DMS79 treated with DMSO at 0.1 percent for 48 hours (cell line): ENCODE results near the gene TRIM27.
"Not testable (repeated sequence)": the region's sequence is repeated elsewhere in the genome, so short reads cannot be mapped to it uniquely, and the experiment has no call there.

Experiments
- DNase-seq: peaks from one replicate; lab custom pipeline; 2025; lab: John Stamatoyannopoulos, UW

The TRIM27 gene

DNA sequence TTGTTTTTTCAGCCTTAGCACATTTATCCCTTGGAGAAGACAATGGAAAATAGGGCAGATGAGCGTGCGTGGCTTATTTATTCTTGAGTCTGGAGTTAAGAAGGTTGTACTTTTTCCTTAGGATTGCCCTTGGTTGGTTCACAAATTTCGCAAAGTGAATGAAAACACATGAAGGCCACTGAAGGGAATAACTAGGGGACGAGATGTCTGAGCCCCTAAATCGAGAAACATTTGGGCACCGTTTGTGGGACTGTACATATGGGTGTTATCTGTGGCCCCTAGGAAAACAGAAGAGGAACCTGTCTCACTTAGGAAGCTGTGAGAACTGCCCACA, 19.4 kb upstream of the TRIM27 start:
- no peak for DNase-seq

DNA sequence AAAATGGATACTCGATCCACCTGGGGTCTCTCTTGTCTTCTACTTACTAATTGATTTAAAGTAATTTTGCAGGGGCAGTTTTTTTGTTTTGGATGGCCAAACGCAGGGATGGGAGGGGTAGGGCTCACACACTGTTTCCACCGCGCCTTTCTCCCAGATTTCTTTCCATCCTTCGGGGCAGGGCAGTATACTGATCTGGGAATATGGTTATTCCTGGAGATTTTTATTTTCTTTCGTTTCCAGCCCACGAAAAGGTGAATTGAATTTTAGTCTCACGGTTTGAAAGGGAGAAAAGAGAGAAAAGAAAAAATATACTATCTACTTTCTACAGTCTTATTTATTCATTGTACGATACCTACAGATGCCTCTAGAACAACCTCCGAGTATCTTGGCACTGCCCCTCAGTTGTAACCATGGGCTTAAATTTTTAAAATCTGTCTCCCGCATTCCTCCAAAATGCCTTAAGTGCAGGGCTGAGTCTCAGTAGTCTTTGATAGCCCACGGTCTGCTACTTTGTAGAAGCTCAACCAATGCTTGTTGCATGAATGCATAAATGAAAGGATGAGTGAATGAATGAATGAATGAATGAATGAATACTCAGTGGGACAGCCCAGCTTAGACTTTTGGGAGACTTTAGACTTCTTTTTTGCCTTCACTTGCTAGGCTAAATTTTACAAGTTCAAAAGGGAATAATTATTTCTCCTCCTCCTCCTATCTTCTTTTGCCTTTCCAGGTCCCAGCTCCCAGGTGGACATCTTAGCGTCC, 18.1 kb upstream of the TRIM27 start:
- DNase-seq = no peak

DNA sequence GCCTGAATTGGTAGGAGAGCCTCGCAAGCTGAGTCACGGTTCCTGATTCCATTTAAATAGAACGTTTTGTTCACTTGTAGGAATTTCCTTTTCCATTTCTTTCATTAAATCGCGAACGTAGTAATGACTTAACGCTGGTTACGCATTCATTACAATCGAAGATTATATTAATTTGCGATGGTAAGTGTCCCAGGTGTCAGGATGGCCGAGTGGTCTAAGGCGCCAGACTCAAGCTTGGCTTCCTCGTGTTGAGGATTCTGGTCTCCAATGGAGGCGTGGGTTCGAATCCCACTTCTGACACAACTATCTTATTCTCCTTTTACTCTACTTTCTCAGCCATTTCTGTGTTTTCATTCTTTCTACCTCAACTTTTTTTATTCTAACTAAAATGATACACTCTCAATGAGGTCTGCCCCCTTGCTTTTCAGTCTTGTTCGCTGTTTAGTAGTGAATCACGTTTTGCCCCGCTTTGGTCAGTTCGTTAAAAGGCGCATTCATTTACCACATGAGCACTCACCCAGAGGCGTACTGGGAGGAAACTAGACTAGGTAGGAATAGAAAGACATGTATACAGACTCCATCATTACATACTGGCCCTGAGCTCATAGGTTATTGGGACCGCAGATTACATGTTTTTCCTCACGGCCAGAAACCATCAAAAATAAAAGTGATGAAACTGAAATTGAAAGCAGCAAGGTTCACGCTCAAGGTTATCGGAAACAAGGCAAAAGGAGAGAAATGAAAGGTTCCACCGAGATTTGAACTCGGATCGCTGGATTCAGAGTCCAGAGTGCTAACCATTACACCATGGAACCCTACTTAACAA, 17.3 kb upstream of the TRIM27 start:
- DNase-seq = peak; percentile 80

DNA sequence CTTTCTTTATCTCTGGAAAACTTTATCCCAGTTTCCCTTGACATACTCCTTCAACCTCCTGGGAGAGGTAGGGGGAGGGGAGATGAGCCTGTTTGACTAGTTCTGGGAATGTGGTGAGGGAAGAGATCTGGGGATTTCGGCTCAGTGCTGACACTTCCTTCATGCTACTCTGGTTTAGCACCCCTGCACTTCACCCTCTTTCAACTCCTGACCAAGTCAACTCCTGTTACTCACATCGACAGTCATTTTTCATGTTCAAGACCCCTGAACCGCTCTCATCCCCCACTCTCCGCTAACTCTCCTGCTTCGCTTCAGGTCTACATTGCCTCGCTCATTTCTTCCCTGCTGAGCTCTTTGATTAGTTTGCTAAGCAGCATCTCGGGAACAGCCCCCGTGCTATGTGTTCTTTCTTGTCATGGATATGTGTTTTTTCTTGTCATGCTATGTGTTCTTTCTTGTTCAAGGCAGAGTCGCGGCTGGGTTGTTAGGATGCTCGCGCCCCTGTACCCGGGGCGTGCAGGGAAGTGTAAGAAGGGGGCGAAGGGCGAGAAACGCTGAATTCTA, 16.6 kb upstream of the TRIM27 start:
- DNase-seq = peak; percentile 66

DNA sequence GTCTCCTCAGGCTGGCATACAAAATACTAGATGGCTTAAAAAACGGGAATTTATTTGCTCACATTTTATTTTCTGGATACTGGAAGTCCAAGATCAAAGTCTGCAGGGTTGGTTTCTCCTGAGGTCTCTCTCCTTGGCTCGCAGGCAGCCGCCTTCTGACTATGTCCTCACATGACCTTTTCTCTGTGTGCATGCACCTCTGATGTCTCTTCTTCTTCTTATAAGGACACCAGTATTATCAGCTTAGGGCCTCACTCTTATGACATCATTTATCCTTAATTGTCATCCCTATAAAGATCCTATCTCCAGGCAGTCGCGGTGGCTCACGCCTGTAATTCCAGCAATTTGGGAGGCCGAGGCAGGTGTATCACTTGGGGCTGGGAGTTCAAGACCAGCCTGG, 9.3 kb upstream of the TRIM27 start:
- DNase-seq = no peak

DNA sequence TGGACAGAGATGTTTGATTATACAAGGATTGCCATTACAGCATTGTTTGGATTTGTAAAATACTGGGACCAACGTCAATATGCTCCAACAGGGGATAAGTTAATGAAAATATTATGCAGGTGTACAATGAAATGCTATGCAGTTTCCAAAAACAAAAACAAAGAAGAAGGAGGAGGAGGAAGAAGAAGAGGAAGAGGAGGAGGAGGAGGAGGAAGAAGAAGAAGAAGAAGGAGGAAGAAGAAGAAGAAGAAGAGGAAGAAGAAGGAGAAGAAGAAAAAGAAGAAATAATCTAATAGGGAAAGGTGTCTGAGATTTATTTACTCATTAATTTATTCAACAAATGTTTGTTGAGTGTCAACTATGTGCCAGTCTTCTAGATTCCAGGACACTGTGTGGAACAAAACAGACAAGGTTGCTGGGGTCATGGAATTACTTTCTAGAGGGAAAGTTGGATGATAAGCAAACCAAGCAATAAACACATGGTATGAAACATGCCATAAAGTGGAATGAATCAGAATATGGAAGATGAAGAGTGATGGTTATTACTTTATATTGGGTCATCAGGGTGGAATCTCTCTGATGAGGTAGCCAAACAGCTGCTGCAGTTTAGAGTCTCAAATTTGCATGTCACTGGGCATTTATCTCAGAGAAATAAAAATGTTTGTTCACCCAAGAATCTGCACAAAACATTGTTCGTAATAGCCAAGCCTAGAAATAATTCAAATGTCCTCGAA, 6.3 kb upstream of the TRIM27 start:
- DNase-seq = no peak

DNA sequence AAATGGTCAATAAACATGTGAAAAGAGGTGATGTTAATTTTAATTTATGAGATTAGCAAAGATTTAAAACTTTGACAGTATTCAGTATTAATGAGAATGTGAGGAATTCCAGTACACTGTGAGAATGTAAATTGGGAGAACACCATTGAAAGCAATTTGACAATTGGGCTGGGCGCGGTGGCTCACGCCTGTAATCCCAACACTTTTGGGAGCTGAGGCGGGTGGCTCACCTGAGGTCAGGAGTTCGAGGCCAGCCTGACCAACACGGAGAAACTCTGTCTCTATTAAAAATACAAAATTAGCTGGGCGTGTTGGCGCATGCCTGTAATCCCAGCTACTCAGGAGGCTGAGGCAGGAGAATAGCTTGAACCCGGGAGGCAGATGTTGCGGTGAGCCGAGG, 5.6 kb upstream of the TRIM27 start:
- DNase-seq = not testable (repeated sequence)

DNA sequence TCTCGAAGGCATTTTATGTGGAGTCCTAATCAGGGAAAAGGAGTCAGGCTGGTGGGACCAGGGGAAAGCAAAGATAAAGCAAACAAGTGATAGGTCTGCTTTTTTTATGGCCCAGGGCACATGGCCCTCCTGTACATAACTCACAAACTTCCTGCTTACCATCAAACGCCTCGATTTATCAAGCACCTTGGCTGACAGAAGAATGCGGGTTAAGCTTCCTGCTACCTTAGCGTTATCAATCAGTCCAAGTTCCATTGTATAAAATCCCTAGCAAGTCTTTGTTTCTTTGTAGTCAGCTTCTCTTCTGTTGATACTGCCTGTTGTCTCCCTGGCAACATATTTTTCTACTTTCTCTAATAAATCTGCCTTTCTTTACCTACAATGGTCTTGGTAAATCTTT, 4.1 kb upstream of the TRIM27 start:
- DNase-seq = no peak

DNA sequence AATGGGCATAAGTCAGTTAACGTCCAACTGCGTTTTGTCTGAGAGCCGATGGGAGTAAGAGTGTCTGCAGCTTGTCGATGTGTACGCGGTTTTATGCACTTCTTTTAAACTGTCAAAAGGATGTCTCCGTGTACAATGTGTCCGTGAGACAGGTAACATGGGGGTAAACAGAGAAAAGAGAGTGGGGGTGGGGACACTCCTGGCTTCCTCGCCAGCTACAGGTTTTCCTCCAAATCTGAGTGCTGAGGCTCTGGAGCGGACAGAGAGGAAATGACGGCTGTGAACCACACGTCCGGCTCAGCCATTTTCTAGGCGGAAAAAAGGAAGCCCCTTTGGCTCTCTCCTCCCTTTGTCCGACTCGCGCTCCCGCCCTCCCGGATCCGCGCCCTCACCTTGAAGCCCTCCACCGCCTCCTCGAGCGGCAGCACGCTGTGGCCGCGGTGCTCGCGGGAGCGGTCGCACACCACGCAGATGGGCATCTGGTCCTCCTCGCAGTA, 916 bp downstream of the TRIM27 start:
- DNase-seq = peak; percentile 54

DNA sequence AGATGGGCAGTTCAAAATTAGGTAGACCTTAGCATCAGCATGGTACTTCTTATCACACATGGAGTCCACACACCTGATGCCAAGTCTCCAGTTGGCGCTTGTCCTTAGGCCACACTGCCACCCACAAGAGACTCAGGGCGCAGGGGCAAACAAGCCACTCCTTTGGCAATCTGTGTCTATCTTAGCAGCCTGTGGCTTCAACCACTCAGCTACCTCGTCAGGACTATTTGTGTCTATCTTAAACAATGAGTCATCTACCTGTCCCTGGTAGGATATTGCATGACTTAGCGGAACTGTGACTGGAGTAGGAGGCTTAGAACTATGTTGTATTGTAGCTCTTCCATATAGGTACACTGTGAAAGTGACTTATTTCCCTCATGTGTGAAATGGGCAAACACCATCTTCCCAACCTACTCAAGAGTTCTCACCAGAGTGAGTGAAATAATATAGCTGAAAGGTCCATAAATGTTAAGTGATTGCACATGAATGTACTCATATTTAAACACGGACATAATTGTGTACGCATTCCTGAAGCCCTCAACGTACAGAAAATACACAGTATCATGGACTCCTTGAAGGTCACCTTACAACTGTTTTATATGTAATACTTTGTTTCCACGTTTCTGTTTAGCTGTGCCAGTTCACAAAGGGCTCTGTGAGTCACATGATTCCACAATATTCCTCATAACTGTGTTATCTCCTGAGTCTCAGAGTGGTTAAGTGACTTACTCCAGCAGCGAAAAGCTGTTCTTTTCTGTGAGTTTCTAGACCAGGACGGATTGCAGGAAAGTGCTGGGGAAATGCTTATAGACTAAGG, 1.6 kb downstream of the TRIM27 start:
- DNase-seq = no peak

DNA sequence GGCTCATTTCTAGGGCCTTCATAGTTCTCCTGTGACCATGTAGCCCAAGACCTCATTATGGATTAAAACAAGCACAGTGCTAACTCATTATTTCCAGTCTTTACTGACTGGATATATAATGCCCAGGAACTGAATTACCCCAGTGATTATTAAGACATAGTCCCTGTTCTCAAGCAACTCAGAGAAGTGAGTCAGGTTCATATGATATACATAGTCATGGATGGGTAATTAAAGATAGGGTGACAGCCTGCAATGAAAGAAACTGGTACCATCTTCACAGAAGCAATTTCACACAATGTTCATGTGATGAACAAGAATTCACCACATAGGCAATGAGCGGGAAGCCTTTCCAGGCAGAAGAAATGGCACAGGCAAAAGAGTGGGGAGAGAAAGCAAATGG, 3.5 kb downstream of the TRIM27 start:
- DNase-seq = no peak

DNA sequence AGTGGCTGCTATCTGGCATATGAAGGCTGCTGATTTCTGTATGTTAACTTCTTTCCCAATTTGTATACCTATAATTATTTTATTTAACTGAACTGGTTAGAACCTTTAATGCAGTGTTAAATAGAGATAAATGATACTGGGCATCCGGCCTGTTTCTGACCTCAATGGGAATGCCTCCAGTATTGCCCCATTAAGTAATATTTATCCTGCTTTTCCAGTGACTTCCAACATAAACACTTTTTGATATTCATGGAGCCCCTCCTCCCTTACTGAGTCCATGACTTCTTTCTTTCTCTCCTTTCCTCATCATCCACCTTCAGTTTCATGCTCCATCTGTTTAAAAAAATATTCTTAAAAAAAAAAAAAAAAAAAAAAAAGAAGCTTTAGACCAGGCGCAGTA, 8.8 kb downstream of the TRIM27 start:
- no peak for DNase-seq

DNA sequence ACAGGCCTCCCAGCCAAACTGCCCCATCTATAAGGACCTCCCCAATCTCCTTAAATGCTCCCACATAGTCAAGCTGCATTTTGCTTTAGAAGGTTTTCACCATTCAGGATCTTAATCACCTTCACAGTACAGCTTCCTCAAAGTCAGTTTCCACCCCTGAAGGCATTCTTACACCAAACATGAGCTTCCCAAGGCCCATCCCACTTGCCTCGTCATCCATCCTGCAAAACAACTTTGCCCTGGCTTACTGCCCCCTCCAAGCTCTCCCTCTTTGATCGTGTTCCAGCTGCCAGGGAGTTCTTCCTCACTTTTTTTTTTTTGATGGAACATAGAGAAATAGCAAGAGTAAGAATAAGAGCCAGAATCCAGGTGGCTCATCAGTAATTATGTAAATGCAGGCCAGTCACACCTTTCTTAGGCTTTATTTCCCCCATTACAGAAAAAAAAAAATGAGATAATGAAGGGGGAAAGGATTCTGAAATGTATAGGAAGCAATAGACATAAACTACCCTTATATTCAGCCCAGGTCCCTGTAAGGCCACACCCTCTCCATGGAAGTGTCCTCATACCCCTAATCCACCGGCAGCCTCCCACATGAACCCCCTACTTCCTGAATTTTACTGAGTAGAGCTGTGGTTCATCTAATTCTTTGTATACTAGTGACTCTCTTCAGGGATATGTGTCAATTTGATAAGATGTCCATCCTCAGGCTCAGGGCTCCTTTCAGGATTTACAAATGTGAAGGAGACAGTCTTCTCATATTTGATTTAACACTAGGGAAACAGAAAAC, 12.7 kb downstream of the TRIM27 start:
- DNase-seq = no peak

DNA sequence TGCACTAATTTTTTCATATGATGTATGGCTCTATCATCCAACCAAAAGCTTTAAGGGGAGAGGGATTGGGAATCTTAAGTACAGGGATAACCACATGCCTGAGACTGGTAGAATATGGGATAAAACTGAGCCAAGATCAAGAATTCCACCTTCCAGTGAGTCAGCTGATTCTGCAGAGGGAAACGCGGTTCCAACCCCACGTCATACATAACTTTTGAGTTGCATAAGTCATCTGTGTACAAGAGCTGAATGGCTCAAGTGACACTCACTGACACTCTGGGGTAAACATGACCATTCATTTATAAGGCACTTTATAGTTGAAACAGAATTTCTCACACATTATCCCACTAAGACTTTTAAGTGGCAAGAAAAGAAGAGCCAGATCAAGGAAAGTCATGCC, 16.4 kb downstream of the TRIM27 start:
- DNase-seq = no peak

DNA sequence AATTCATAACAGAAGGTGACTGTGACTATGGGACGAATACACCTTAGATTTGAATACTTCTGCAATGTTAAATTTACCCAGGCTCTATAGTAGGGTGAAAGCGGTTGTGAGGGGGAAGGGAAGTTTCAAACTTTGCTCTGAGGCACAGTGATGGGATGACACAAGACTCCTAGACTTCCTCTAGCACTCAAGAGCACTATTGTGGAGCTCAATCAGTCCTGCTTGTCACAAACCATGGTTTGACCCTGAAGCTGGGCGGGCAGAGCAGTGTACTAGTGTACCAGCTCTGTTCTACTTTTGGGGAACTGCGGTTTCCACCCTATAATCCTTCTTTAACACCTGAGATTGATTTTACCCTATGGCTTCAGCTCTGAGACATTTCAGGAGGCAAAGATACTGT, 17.1 kb downstream of the TRIM27 start:
- no peak for DNase-seq

DNA sequence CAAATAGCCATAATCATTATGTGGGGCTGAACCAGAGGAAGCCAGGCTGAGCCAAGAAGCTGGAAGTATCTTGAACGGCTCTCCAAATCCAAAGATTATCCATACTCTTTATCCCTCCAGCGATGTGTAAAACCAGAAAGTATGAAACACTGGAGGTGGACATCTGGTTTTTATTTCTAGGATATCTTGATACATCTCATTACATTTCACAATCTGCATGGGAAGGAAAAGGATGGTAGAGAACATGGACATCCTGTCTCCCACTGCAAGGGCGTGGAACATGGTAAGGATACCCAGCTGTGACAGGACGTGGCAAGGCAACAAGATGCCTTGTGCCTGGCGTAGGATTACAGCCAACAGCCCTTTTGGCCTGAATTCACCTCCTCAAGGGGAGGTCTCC, 20.1 kb downstream of the TRIM27 start:
- DNase-seq = no peak

DNA sequence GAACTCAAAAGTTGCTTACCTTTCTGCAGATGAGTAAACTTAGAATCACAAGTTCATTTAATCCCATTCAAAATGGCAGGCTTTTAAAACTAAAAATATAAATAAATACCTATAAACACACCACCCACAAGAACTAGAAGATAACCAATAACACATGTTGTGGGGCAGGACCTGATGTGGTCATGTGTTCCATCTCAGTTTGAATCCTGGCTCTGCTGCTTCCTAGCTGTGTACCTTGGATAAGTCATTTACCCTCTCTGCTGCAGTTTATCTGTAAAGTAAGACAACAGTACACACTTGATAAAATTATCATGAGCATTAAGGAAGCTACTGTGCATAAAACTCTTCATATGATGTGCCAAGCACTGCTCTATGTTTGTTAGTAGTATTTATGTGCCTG, 22.0 kb downstream of the TRIM27 start:
- DNase-seq = no peak

DNA sequence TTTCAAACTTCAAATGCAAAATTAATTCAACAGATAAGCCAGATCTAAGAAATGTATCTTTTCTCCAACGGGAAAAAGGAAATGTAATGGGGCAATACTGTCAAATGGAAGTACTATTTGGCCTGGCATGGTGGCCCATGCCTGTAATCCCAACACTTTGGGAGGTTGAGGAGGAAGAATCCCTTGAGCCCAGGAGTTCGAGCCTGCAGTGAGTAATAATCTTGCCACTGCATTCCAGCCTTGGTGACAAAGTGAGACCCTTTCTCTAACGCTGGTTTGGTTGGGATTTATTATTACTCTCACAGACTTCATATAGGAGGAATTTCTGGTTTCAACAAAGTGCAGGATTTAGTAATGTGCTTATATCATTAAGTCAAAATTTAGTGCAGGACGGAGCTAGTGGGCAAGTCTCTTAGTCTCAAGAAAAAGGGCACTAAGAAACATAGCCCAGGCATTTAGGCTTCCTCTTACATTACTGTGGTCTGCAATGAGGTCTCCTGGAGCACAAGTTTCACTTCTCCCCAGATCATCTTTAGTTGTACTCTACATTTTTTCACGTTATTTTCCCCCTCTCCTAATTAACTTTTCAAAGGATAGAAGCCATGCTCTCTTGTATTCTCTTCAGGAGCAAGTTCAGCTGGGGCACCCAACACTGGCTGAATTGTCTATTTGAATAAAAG, 23.1 kb downstream of the TRIM27 start:
- DNase-seq = no peak

DNA sequence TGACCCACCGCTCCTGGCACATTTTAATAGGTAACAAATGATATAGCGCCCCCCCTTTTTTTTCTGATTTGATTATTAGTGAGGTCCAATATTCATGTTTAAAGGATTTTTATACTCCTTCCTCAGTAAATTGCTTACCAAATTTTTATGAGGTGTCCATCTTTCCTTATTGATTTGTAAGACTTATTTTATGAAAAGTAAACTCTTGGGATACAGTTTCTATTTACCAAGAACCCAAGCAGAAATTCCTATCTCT, 25.1 kb downstream of the TRIM27 start:
- no peak for DNase-seq

DNA sequence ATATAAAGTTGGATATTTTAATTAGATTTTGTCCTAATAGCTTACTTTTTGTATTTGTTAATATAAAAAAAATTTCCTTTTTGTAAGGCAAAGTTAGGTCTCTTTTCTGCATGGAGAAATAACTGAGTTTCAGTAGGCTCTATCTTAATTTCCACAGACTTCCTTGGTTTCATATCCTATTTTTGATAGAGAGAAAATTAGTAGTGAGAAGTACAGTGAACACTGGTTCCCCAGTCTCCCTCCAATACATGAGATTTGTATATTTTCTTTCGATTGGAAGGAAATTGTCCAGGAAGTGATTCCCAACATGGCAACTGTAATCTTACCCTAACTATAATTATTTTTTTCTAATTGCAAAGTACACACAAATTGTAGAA, 26.4 kb downstream of the TRIM27 start:
- DNase-seq = no peak
